NT2/D1 (cell line): ENCODE results near the gene GJB1.

ENCODE experiments used
- YY1 ChIP-seq: IDR thresholded peaks from 2 replicates; pipeline ENCODE4 v1.6.1; 2011; ENCODE audit not compliant: insufficient read length, insufficient read depth
- ZNF274 ChIP-seq: IDR thresholded peaks from 2 replicates; pipeline ENCODE4 v1.6.1; 2011; ENCODE audit warnings: mild to moderate bottlenecking, low read depth, low read length

- TF ChIP-seq YY1 = no peak
- no peak for TF ChIP-seq ZNF274
Measured at GRCh38 chrX:71182871-71183270, 40.2 kb upstream of the GJB1 start.
